Osteoblast (primary cell): ENCODE data around the gene RHOA. TPM values are rescaled to one million over a fixed set of nuclear protein-coding genes. Genes with fewer than 3 reads are reported as not detected.
A peak's percentile ranks its signal among the peaks of the same experiment; 100 is the strongest.
"Not testable (repeated sequence)": the region's sequence is repeated elsewhere in the genome, so short reads cannot be mapped to it uniquely, and the experiment has no call there.

Experiments
- DNase-seq: peaks from one replicate; pipeline ENCODE4 v3.0.0; 2011; ENCODE audit warnings: low spot score, mixed read lengths; ENCODE audit not compliant: insufficient read length; ENCODE audit errors: missing footprints
- H2AFZ ChIP-seq: 2 replicates; pipeline ENCODE4 v1.6.0; 2011; ENCODE audit warnings: mild to moderate bottlenecking, low read length
- H3K27ac ChIP-seq: 2 replicates; pipeline ENCODE4 v1.5.1; 2011; ENCODE audit warnings: mild to moderate bottlenecking, low read depth, low read length, moderate library complexity
- H3K27me3 ChIP-seq: 2 replicates; pipeline ENCODE4 v1.6.0; 2012; ENCODE audit warnings: mild to moderate bottlenecking, control low read depth, inconsistent platforms, low read length, moderate library complexity; ENCODE audit not compliant: insufficient read depth
- H3K36me3 ChIP-seq: 2 replicates; pipeline ENCODE4 v1.5.1; 2011; ENCODE audit warnings: mild to moderate bottlenecking, low read length, control low read depth, moderate library complexity; ENCODE audit not compliant: insufficient read depth
- H3K4me1 ChIP-seq: 2 replicates; pipeline ENCODE4 v1.5.1; 2011; ENCODE audit warnings: mild to moderate bottlenecking, low read length, control low read depth, moderate library complexity; ENCODE audit not compliant: insufficient read depth
- H3K4me2 ChIP-seq: 2 replicates; pipeline ENCODE4 v1.6.0; 2011; ENCODE audit warnings: mild to moderate bottlenecking, low read length; ENCODE audit not compliant: insufficient read depth
- H3K4me3 ChIP-seq: fragments of 200-600 bp; sonication (generic); 3 replicates; pipeline ENCODE4 v1.5.1; 2012; ENCODE audit warnings: mild to moderate bottlenecking, low read length, inconsistent platforms; ENCODE audit not compliant: insufficient read depth
- H3K79me2 ChIP-seq: 2 replicates; pipeline ENCODE4 v1.6.0; 2012; ENCODE audit warnings: mild to moderate bottlenecking, low read length, control low read depth, inconsistent platforms; ENCODE audit not compliant: insufficient read depth
- H3K9me3 ChIP-seq: 2 replicates; pipeline ENCODE4 v1.5.1; 2011; ENCODE audit warnings: low read depth, low read length, control low read depth
- H4K20me1 ChIP-seq: 2 replicates; pipeline ENCODE4 v1.6.0; 2012; ENCODE audit warnings: mild to moderate bottlenecking, low read length, control low read depth; ENCODE audit not compliant: insufficient read depth
- total RNA-seq: library from RNA; depleted of rRNA; stranded (reverse); fragments of >200 nt; gene quantifications from 2 replicates; pipeline ENCODE4 v1.2.3, GENCODE V29; 2012
- TF ChIP-seq, protein P1 (sequence below): IDR thresholded peaks from 2 replicates; pipeline ENCODE4 v1.5.1; 2011; ENCODE audit warnings: mild to moderate bottlenecking, low read depth, low read length, moderate library complexity; ENCODE audit errors: extremely low read depth

The RHOA gene
- total RNA-seq, 1 donor = 899 TPM

DNA sequence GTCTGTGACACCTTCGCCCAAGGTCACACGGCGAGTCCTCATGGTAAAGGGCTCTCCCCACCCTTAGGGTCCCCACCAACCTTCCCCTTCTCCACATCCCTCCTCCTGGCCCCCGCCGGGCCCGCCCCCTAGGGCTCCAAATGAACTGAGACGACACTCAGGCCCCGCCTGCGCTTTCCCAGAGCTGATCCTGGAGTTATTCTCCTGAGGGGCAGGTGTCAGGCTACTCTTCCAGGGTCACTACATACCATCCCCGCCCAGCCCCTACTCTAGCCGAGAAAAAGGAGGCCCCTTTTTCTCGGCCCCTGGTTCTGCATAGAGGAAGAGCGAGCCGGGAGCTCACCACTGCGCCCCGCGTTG is 72.2 kb downstream of the RHOA start:
- no peak for DNase-seq
- H3K36me3 ChIP-seq = peaks cover 17% of the 10 kb centered on the region
- peak overlapping the region; percentile 99 for H3K4me2 ChIP-seq

DNA sequence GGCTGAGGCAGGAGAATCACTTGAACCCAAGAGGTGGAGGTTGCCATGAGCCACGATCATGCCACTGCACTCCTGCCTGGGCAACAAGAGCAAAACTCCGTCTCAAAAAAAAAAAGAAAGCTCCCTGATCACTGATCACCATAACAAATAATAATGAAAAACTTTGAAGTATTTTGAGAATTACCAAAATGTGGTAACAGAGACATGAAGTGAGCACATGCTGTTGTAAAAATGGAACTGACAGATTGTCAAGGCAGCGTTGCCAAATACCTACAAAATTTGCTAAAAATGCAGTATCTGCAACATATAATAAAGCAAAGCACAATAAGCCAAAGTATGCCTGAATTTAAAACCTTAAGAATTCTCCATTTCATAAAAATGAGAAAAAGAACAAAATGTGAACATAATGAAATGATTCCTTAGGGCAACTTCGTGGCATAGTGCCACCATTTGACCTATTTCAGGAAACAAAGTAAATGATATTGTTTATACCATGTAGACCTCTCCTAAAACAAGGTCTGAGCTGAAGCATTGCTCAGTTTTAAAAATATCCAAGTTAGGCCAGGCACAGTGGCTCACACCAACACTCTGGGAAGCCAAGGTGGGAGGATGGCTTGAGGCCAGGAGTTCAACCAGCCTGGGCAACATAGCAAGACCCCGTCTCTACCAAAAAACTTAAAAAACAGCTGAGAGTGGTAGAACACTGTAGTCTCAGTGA is 77.7 kb downstream of the RHOA start:
- Histone ChIP-seq H3K27ac (no peak overlapping the region), H4K20me1 (peaks cover 14% of the 10 kb centered on the region), H3K4me2 (no peak overlapping the region), H3K36me3 (peaks cover 45% of the 10 kb centered on the region), H3K9me3 (no peaks in the 10 kb centered on the region), H3K4me1 (peaks cover 8% of the 10 kb centered on the region), H2AFZ (no peak overlapping the region), H3K27me3 (no peaks in the 10 kb centered on the region), H3K79me2 (peaks cover 59% of the 10 kb centered on the region), H3K4me3 (no peak overlapping the region)
- DNase-seq = no peak
- TF ChIP-seq, protein P1, sequence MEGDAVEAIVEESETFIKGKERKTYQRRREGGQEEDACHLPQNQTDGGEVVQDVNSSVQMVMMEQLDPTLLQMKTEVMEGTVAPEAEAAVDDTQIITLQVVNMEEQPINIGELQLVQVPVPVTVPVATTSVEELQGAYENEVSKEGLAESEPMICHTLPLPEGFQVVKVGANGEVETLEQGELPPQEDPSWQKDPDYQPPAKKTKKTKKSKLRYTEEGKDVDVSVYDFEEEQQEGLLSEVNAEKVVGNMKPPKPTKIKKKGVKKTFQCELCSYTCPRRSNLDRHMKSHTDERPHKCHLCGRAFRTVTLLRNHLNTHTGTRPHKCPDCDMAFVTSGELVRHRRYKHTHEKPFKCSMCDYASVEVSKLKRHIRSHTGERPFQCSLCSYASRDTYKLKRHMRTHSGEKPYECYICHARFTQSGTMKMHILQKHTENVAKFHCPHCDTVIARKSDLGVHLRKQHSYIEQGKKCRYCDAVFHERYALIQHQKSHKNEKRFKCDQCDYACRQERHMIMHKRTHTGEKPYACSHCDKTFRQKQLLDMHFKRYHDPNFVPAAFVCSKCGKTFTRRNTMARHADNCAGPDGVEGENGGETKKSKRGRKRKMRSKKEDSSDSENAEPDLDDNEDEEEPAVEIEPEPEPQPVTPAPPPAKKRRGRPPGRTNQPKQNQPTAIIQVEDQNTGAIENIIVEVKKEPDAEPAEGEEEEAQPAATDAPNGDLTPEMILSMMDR = no peak

More for the DNA sequence above, 72.2 kb downstream of the RHOA start:
- no peaks in the 10 kb centered on the region for H3K27me3 ChIP-seq
- peaks cover 10% of the 10 kb centered on the region for H4K20me1 ChIP-seq
- TF ChIP-seq, protein P1 = no peak
- H2AFZ ChIP-seq = peak overlapping the region; percentile 78
- H3K79me2 ChIP-seq = peaks cover 58% of the 10 kb centered on the region
- H3K9me3 ChIP-seq = no peaks in the 10 kb centered on the region
- peak overlapping the region; percentile 90 for H3K4me3 ChIP-seq
- H3K4me1 ChIP-seq = peaks cover 15% of the 10 kb centered on the region
- peak overlapping the region; percentile 82 for H3K27ac ChIP-seq

- Histone ChIP-seq H4K20me1 (peaks cover 15% of the 10 kb centered on the region), H3K36me3 (peaks cover 48% of the 10 kb centered on the region), H3K9me3 (no peaks in the 10 kb centered on the region), H3K4me3 (no peak overlapping the region), H3K4me1 (peaks cover 6% of the 10 kb centered on the region), H3K27me3 (no peaks in the 10 kb centered on the region), H2AFZ (no peak overlapping the region), H3K79me2 (peaks cover 53% of the 10 kb centered on the region), H3K4me2 (no peak overlapping the region), H3K27ac (no peak overlapping the region)
- DNase-seq = no peak
- TF ChIP-seq, protein P1 = no peak
These were observed 78.7 kb downstream of the RHOA start for GRCh38 chr3:49333091-49333490.

GRCh38 chr3:49329186-49329585 is 82.6 kb downstream of the RHOA start:
- no peak for DNase-seq
- peaks cover 6% of the 10 kb centered on the region for H3K4me1 ChIP-seq
- H3K9me3 ChIP-seq = no peaks in the 10 kb centered on the region
- H3K4me2 ChIP-seq = no peak overlapping the region
- H3K27ac ChIP-seq = no peak overlapping the region
- TF ChIP-seq, protein P1 = no peak
- H4K20me1 ChIP-seq = peaks cover 8% of the 10 kb centered on the region
- peaks cover 41% of the 10 kb centered on the region for H3K79me2 ChIP-seq
- H3K36me3 ChIP-seq = peaks cover 58% of the 10 kb centered on the region
- no peaks in the 10 kb centered on the region for H3K27me3 ChIP-seq
- no peak overlapping the region for H2AFZ ChIP-seq
- H3K4me3 ChIP-seq = no peak overlapping the region

- Histone ChIP-seq H3K79me2 (peaks cover 37% of the 10 kb centered on the region), H3K36me3 (peaks cover 59% of the 10 kb centered on the region)
- not testable (repeated sequence) for H3K27ac ChIP-seq, H3K27me3 ChIP-seq, H2AFZ ChIP-seq, H3K4me1 ChIP-seq, DNase-seq, H4K20me1 ChIP-seq, H3K4me2 ChIP-seq, H3K4me3 ChIP-seq, H3K9me3 ChIP-seq
These were observed 83.4 kb downstream of the RHOA start for GRCh38 chr3:49328350-49328749.
